ENCODE data around the gene ALMS1.
"Not testable (repeated sequence)": the region's sequence is repeated elsewhere in the genome, so short reads cannot be mapped to it uniquely, and the experiment has no call there.

ALMS1 gene

GRCh38 chr2:73385504-73386341 is at the start of gene ALMS1:
Gene ALMS1, plus strand, starts transcription at chr2:73385836. Its CDS starts 33 bp downstream, at chr2:73385869.
- peaks cover 3% of the 10 kb centered on the region for H3K27me3 ChIP-seq (ENCODE audit: insufficient read depth, low read length)
- peak within 1 kb of the TSS; percentile 99 for H2AFZ ChIP-seq (ENCODE audit: low read length, unreplicated experiment)
- peak within 1 kb of the TSS; percentile 76 for H3K27ac ChIP-seq (ENCODE audit: low read depth, low read length)
- H3K4me1 ChIP-seq (ENCODE audit: control insufficient read depth, insufficient read depth, low read length, unreplicated experiment) = peaks cover 26% of the 10 kb centered on the region
- H3K36me3 ChIP-seq (ENCODE audit: insufficient read depth, low read length) = no peaks in the 10 kb centered on the region
- H3K79me2 ChIP-seq (ENCODE audit: control insufficient read depth, insufficient read depth, low read length, unreplicated experiment) = peaks cover 24% of the 10 kb centered on the region
- peak within 1 kb of the TSS; percentile 88 for H3K4me3 ChIP-seq (ENCODE audit: low read depth, low read length)

- Histone ChIP-seq H3K27ac (ENCODE audit: low read depth, low read length) (no peak overlapping the region), H3K4me1 (ENCODE audit: control insufficient read depth, insufficient read depth, low read length, unreplicated experiment) (no peaks in the 10 kb centered on the region), H2AFZ (ENCODE audit: low read length, unreplicated experiment) (no peak overlapping the region), H3K27me3 (ENCODE audit: insufficient read depth, low read length) (peaks cover 78% of the 10 kb centered on the region), H3K79me2 (ENCODE audit: control insufficient read depth, insufficient read depth, low read length, unreplicated experiment) (no peaks in the 10 kb centered on the region), H3K36me3 (ENCODE audit: insufficient read depth, low read length) (no peaks in the 10 kb centered on the region), H3K4me3 (ENCODE audit: low read depth, low read length) (no peak overlapping the region)
These were observed 47.8 kb upstream of the ALMS1 start for GRCh38 chr2:73337828-73338227.

GRCh38 chr2:73339201-73339600 is 46.4 kb upstream of the ALMS1 start:
- no peak overlapping the region for H3K4me3 ChIP-seq (ENCODE audit: low read depth, low read length)
- no peaks in the 10 kb centered on the region for H3K4me1 ChIP-seq (ENCODE audit: control insufficient read depth, insufficient read depth, low read length, unreplicated experiment)
- no peak overlapping the region for H3K27ac ChIP-seq (ENCODE audit: low read depth, low read length)
- peaks cover 75% of the 10 kb centered on the region for H3K27me3 ChIP-seq (ENCODE audit: insufficient read depth, low read length)
- no peak overlapping the region for H2AFZ ChIP-seq (ENCODE audit: low read length, unreplicated experiment)
- no peaks in the 10 kb centered on the region for H3K79me2 ChIP-seq (ENCODE audit: control insufficient read depth, insufficient read depth, low read length, unreplicated experiment)
- H3K36me3 ChIP-seq (ENCODE audit: insufficient read depth, low read length) = no peaks in the 10 kb centered on the region

- no peaks in the 10 kb centered on the region for H3K79me2 ChIP-seq (ENCODE audit: control insufficient read depth, insufficient read depth, low read length, unreplicated experiment)
- H3K4me1 ChIP-seq (ENCODE audit: control insufficient read depth, insufficient read depth, low read length, unreplicated experiment) = no peaks in the 10 kb centered on the region
- no peak overlapping the region for H3K27ac ChIP-seq (ENCODE audit: low read depth, low read length)
- H3K27me3 ChIP-seq (ENCODE audit: insufficient read depth, low read length) = peaks cover 79% of the 10 kb centered on the region
- H2AFZ ChIP-seq (ENCODE audit: low read length, unreplicated experiment) = no peak overlapping the region
- H3K36me3 ChIP-seq (ENCODE audit: insufficient read depth, low read length) = no peaks in the 10 kb centered on the region
- H3K4me3 ChIP-seq (ENCODE audit: low read depth, low read length) = no peak overlapping the region
These were observed 44.6 kb upstream of the ALMS1 start for GRCh38 chr2:73341039-73341438.

- H3K27ac ChIP-seq (ENCODE audit: low read depth, low read length) = no peak overlapping the region
- no peak overlapping the region for H3K4me3 ChIP-seq (ENCODE audit: low read depth, low read length)
These were observed 41.6 kb upstream of the ALMS1 start for GRCh38 chr2:73343992-73344391.

GRCh38 chr2:73344747-73345146 is 40.9 kb upstream of the ALMS1 start:
- not testable (repeated sequence) for H2AFZ ChIP-seq (ENCODE audit: low read length, unreplicated experiment); H3K36me3 ChIP-seq (ENCODE audit: insufficient read depth, low read length); H3K4me3 ChIP-seq (ENCODE audit: low read depth, low read length); H3K4me1 ChIP-seq (ENCODE audit: control insufficient read depth, insufficient read depth, low read length, unreplicated experiment); H3K79me2 ChIP-seq (ENCODE audit: control insufficient read depth, insufficient read depth, low read length, unreplicated experiment); H3K27ac ChIP-seq (ENCODE audit: low read depth, low read length)
- peaks cover 80% of the 10 kb centered on the region for H3K27me3 ChIP-seq (ENCODE audit: insufficient read depth, low read length)

More at GRCh38 chr2:73343992-73344391, 41.6 kb upstream of the ALMS1 start:
- Histone ChIP-seq H2AFZ (ENCODE audit: low read length, unreplicated experiment) (no peak overlapping the region), H3K79me2 (ENCODE audit: control insufficient read depth, insufficient read depth, low read length, unreplicated experiment) (no peaks in the 10 kb centered on the region), H3K36me3 (ENCODE audit: insufficient read depth, low read length) (no peaks in the 10 kb centered on the region), H3K27me3 (ENCODE audit: insufficient read depth, low read length) (peaks cover 78% of the 10 kb centered on the region), H3K4me1 (ENCODE audit: control insufficient read depth, insufficient read depth, low read length, unreplicated experiment) (no peaks in the 10 kb centered on the region)

GRCh38 chr2:73350035-73350691 is 35.5 kb upstream of the ALMS1 start:
- no peak overlapping the region for H2AFZ ChIP-seq (ENCODE audit: low read length, unreplicated experiment)
- H3K27ac ChIP-seq (ENCODE audit: low read depth, low read length) = no peak overlapping the region
- H3K27me3 ChIP-seq (ENCODE audit: insufficient read depth, low read length) = peaks cover 48% of the 10 kb centered on the region

GRCh38 chr2:73356097-73356496 is 29.5 kb upstream of the ALMS1 start:
- Histone ChIP-seq H3K27ac (ENCODE audit: low read depth, low read length) (no peak overlapping the region), H2AFZ (ENCODE audit: low read length, unreplicated experiment) (no peak overlapping the region), H3K4me1 (ENCODE audit: control insufficient read depth, insufficient read depth, low read length, unreplicated experiment) (no peaks in the 10 kb centered on the region), H3K27me3 (ENCODE audit: insufficient read depth, low read length) (peaks cover 4% of the 10 kb centered on the region; the same call in 1 of the 2 replicates), H3K79me2 (ENCODE audit: control insufficient read depth, insufficient read depth, low read length, unreplicated experiment) (no peaks in the 10 kb centered on the region), H3K4me3 (ENCODE audit: low read depth, low read length) (no peak overlapping the region), H3K36me3 (ENCODE audit: insufficient read depth, low read length) (no peaks in the 10 kb centered on the region)

More at GRCh38 chr2:73350035-73350691, 35.5 kb upstream of the ALMS1 start:
- Histone ChIP-seq H3K79me2 (ENCODE audit: control insufficient read depth, insufficient read depth, low read length, unreplicated experiment) (no peaks in the 10 kb centered on the region), H3K4me3 (ENCODE audit: low read depth, low read length) (no peak overlapping the region), H3K4me1 (ENCODE audit: control insufficient read depth, insufficient read depth, low read length, unreplicated experiment) (no peaks in the 10 kb centered on the region), H3K36me3 (ENCODE audit: insufficient read depth, low read length) (no peaks in the 10 kb centered on the region)

- Histone ChIP-seq H2AFZ (ENCODE audit: low read length, unreplicated experiment) (no peak overlapping the region), H3K79me2 (ENCODE audit: control insufficient read depth, insufficient read depth, low read length, unreplicated experiment) (no peaks in the 10 kb centered on the region), H3K4me3 (ENCODE audit: low read depth, low read length) (no peak overlapping the region), H3K27me3 (ENCODE audit: insufficient read depth, low read length) (peaks cover 32% of the 10 kb centered on the region; the same call in 1 of the 2 replicates), H3K36me3 (ENCODE audit: insufficient read depth, low read length) (no peaks in the 10 kb centered on the region), H3K4me1 (ENCODE audit: control insufficient read depth, insufficient read depth, low read length, unreplicated experiment) (no peaks in the 10 kb centered on the region), H3K27ac (ENCODE audit: low read depth, low read length) (no peak overlapping the region)
These were observed 25.5 kb upstream of the ALMS1 start for GRCh38 chr2:73359915-73360697.

- peaks cover 72% of the 10 kb centered on the region for H3K27me3 ChIP-seq (ENCODE audit: insufficient read depth, low read length)
- H2AFZ ChIP-seq (ENCODE audit: low read length, unreplicated experiment) = no peak overlapping the region
- H3K27ac ChIP-seq (ENCODE audit: low read depth, low read length) = no peak overlapping the region
- H3K36me3 ChIP-seq (ENCODE audit: insufficient read depth, low read length) = no peaks in the 10 kb centered on the region
- no peak overlapping the region for H3K4me3 ChIP-seq (ENCODE audit: low read depth, low read length)
- H3K4me1 ChIP-seq (ENCODE audit: control insufficient read depth, insufficient read depth, low read length, unreplicated experiment) = no peaks in the 10 kb centered on the region
- H3K79me2 ChIP-seq (ENCODE audit: control insufficient read depth, insufficient read depth, low read length, unreplicated experiment) = no peaks in the 10 kb centered on the region
These were observed 19.6 kb upstream of the ALMS1 start for GRCh38 chr2:73366060-73366459.

All from ACC112 (cell line).